Stomach smooth muscle (tissue), 2 donors: ENCODE data around the gene TULP1.

Experiments used
- H3K27ac ChIP-seq: one replicate; pipeline ENCODE4 v1.7.0; 2013; ENCODE audit warnings: mild to moderate bottlenecking, low read length, inconsistent platforms
- H3K27me3 ChIP-seq, 2 donors: one replicate each; pipeline ENCODE4 v1.7.0; 2013; ENCODE audit warnings: low read length in 2 of 2; ENCODE audit not compliant: insufficient read depth in 2 of 2, control insufficient read depth in 1 of 2
- H3K36me3 ChIP-seq, 2 donors: one replicate each; pipeline ENCODE4 v1.7.0; 2013; ENCODE audit warnings: low read length in 2 of 2; ENCODE audit not compliant: control insufficient read depth in 2 of 2, insufficient read depth in 2 of 2
- H3K4me1 ChIP-seq: one replicate; pipeline ENCODE4 v1.7.0; 2013; ENCODE audit warnings: low read length; ENCODE audit not compliant: control insufficient read depth, insufficient read depth
- H3K4me3 ChIP-seq, 2 donors: one replicate each; pipeline ENCODE4 v1.7.0; 2013; ENCODE audit warnings: low read length in 2 of 2
- H3K9ac ChIP-seq, 2 donors: one replicate each; pipeline ENCODE4 v1.7.0; 2013; ENCODE audit warnings: low read length in 2 of 2, mild to moderate bottlenecking in 1 of 2
- H3K9me3 ChIP-seq, 2 donors: one replicate each; pipeline ENCODE4 v1.7.0; 2013; ENCODE audit warnings: low read length in 2 of 2; ENCODE audit not compliant: control insufficient read depth in 2 of 2
- donor health status: healthy.
- donor health status: Pancreatic carcinoma.

The TULP1 gene

DNA sequence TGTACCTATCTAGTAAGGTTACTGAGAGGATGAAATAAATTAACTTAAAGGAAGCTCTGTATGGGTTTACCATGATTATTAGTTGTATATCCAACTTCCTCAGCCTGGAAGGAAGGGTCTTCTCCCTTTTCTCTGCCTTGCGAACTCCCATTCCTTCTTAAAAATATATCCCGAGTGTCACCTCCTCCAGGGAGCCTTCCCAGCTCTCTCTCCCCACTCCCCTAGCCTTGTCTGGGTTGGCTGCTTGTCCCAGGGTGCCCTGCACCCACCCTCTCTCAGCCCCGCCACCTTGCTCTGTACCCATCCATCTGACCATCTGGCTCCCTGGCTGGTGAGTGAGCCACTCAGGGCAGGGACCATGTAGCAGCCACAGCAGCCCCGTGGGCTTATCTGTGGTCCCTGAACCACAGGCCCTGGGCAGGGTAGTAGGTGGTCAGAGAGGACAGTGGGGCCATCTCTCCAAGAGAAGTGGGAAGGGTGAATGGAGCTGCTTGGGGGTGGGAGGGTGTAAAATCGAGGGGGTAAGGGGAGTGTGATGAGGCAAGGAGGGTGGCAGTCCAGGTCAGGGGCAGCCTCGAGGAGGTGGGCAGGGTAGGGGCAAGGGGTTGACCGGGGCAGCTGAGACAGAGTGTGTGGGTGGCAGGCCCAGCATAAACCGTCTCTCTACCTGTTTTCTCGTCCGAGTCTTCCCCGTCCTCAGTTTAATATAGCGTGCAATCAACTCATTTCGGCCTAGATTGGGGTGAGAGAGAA lies 28.6 kb downstream of the TULP1 start:
- Histone ChIP-seq H3K4me1 (peaks cover 73% of the 10 kb centered on the region), H3K27ac (peak overlapping the region; percentile 100), H3K4me3 (no peak overlapping the region), H3K27me3 (no peaks in the 10 kb centered on the region), H3K9ac (peak overlapping the region in 1 of 2 donors; percentile 4), H3K36me3 (peaks cover 33% of the 10 kb centered on the region in 2 donors), H3K9me3 (no peaks in the 10 kb centered on the region)

DNA sequence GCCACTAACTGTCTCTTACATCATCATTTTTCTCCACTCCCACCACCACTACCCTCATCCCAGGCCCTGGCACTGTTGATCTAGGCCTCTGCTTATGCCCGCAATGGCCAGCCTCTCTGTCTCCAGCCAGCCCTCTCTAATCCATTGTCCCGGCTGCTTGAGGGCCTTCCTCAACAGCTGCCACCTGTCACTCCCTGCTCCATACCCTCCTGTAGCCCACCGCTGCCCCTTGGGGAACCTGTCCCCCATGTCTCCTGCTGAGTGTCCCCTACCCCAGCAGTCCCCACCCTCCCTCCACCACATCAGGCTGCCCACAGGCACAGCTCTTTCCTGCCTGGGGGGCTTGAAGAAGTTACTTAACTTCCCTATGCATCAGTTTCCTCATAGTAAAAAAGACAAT lies 29.2 kb downstream of the TULP1 start:
- Histone ChIP-seq H3K36me3 (peaks cover 34 to 35% of the 10 kb centered on the region in 2 donors), H3K9me3 (no peaks in the 10 kb centered on the region), H3K27ac (peak overlapping the region; percentile 100), H3K9ac (no peak overlapping the region), H3K4me3 (no peak overlapping the region), H3K27me3 (no peaks in the 10 kb centered on the region), H3K4me1 (peaks cover 68% of the 10 kb centered on the region)

DNA sequence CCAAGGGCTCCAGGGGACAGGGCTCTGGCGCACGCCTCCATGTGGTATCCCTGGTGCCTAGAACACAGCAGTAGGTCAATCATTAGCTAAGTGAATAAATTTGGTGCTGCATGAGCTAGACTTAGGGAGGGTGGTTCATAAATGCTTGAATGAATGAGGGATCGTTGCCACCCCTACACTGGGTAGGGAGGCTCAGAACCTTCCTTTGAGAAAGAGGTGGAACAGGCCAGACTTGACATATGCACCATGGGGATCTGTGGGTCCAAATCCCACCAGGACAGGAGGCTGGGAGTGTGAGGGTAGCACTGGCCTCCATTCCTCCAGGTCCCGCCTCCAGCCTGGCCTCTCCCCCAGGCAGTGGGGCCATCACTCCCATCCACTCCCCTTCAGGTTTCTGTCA lies 29.6 kb downstream of the TULP1 start:
- H3K9ac ChIP-seq, result peak overlapping the region in 1 of 2 donors; percentile 51
- peaks cover 64% of the 10 kb centered on the region for H3K4me1 ChIP-seq
- H3K9me3 ChIP-seq, result no peaks in the 10 kb centered on the region
- no peak overlapping the region for H3K4me3 ChIP-seq
- H3K36me3 ChIP-seq, result peaks cover 38 to 39% of the 10 kb centered on the region in 2 donors
- peak overlapping the region; percentile 100 for H3K27ac ChIP-seq
- H3K27me3 ChIP-seq, result no peaks in the 10 kb centered on the region

DNA sequence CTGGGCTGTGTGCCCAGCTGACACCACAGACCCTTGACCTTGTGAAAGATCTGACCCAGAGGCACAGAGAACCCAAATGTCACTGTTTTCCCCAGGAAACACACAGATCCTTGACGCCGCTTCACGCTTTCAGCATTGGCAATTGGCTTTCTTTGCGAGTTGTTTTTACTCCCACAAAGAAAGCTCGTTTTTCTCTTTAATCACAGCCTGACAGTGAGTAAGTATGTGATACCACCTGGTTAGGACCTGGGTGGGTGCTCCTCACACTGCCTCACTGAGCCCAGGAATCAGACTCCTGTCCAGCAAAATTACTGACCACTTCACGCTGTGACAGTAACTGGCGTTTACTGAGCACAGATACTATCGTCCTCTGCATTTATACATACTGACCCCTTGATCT lies 31.5 kb downstream of the TULP1 start:
- Histone ChIP-seq H3K27ac (peak overlapping the region; percentile 100), H3K27me3 (no peaks in the 10 kb centered on the region), H3K9me3 (no peaks in the 10 kb centered on the region), H3K4me1 (peaks cover 46% of the 10 kb centered on the region), H3K9ac (no peak overlapping the region), H3K36me3 (peaks cover 47 to 48% of the 10 kb centered on the region in 2 donors), H3K4me3 (no peak overlapping the region)

DNA sequence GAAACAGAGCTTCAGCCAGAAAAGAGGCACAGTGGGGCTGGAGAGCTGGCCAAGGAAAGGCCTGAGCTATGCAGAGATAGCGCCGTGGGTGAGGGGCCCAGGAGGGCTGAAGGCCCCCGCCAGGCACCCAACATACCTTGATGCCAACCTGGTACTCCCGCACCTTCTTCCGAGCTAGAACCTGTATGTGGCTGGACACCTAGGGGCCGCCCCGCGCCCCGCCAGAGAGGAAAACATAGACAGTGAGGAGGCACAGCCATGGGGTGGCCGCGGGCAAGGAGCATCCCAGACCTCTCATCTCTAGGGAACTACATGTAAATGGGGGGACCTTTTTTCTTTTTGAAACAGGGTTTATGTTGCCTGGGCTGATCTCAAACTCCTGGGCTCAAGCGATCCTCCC lies 32.5 kb downstream of the TULP1 start:
- peaks cover 48 to 57% of the 10 kb centered on the region in 2 donors for H3K36me3 ChIP-seq
- H3K27ac ChIP-seq, result peak overlapping the region; percentile 100
- H3K27me3 ChIP-seq, result no peaks in the 10 kb centered on the region
- no peaks in the 10 kb centered on the region for H3K9me3 ChIP-seq
- peaks cover 35% of the 10 kb centered on the region for H3K4me1 ChIP-seq
- H3K9ac ChIP-seq, result no peak overlapping the region
- H3K4me3 ChIP-seq, result no peak overlapping the region

DNA sequence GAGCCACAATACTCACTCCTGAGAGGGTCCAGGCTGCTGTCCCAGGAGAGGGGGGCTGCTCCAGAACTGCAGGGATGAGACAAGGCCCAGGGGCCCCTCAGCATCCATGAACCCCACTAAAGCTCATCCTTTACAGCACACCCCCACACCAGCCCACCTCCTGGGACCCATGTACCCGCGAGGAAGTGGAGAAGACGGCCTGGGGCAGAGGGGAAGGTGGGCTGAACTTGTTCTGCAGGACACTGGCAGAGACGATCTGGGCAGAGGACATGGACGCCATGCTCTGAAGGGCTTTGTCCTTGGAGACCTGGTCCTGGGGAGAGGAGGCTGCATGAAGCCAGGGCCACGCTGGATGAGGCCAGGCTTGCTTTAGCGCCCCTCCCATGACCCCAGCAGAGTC lies 34.4 kb downstream of the TULP1 start:
- peaks cover 20% of the 10 kb centered on the region for H3K4me1 ChIP-seq
- no peak overlapping the region for H3K4me3 ChIP-seq
- H3K9me3 ChIP-seq, result no peaks in the 10 kb centered on the region
- H3K27ac ChIP-seq, result no peak overlapping the region
- H3K27me3 ChIP-seq, result no peaks in the 10 kb centered on the region
- H3K36me3 ChIP-seq, result peaks cover 46 to 65% of the 10 kb centered on the region in 2 donors
- H3K9ac ChIP-seq, result no peak overlapping the region

DNA sequence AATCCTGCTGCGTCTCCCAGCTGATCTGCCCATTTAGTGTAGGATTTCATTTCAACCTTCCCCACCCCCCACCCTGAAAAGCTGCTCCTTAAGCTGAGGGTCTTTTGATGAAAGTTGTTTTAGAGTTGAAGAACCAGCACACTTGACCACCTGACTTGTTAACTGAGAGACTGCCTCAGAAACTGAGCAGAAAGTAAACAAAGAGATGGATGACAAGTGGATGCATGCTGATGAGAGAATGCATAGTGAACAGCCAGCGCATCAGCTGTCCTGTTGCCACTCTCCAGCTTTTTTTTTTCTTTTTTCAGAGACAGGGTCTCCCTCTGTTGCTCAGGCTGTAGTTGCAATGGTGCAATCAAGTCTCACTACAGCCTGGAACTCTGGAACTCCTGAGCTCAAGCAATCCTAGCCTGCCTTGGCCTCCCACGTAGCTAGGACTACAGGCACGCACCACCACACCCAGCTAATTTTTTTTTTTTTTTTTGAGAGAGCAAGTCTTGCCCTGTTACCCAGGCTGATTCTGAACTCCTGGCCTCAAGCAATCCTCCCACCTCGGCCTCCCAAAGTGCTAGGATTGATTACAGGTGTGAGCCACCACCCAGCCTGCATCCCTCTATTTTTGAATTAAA lies 35.0 kb downstream of the TULP1 start:
- Histone ChIP-seq H3K36me3 (peaks cover 49 to 63% of the 10 kb centered on the region in 2 donors), H3K9me3 (no peaks in the 10 kb centered on the region)

DNA sequence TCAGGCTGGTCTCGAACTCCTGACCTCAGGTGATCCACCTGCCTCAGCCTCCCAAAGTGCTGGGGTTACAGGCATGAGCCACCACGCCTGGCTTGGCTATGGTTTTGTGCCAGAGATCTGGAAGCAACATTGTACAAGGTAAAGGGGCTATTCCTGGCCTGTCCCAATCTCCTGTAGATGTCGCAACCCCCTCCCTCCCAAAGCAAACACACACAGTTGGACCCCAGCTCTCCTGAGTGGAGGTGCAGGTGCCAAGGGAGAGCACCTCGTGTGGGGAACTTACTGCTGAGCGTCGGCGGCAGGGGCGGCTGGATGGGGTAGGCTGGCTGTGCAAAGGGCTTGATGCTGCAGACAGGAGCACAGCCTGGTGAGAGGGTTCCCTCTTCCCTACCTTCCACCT lies 35.7 kb downstream of the TULP1 start:
- peaks cover 54 to 64% of the 10 kb centered on the region in 2 donors for H3K36me3 ChIP-seq

More for the DNA sequence above, 35.0 kb downstream of the TULP1 start:
- Histone ChIP-seq H3K4me1 (peaks cover 19% of the 10 kb centered on the region), H3K27ac (no peak overlapping the region), H3K4me3 (no peak overlapping the region), H3K27me3 (no peaks in the 10 kb centered on the region), H3K9ac (no peak overlapping the region)

DNA sequence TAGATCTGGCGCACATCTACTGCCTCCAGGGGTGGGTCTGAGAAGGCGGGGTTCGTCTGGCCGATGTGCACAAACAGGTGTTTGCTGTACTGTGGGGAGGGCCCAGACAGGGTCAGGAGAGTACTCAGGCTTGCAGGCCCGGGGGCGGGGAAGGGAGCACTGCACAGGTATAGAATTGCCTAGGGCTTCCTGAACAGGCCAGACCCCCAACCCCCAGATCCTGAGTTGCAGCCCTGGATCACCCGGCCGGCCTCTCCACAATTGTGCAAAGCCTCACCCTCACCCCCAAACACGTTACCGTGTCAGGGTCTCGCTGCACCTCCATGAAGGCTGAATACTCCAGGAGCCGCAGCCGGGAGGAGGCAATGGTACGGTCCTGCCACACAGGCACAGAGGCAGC lies 36.7 kb downstream of the TULP1 start:
- no peak overlapping the region for H3K4me3 ChIP-seq
- H3K9me3 ChIP-seq, result no peaks in the 10 kb centered on the region
- H3K36me3 ChIP-seq, result peaks cover 52 to 64% of the 10 kb centered on the region in 2 donors
- H3K27me3 ChIP-seq, result no peaks in the 10 kb centered on the region
- no peak overlapping the region for H3K9ac ChIP-seq
- H3K4me1 ChIP-seq, result peaks cover 24% of the 10 kb centered on the region
- H3K27ac ChIP-seq, result peak overlapping the region; percentile 18

More for the DNA sequence above, 35.7 kb downstream of the TULP1 start:
- H3K9me3 ChIP-seq, result no peaks in the 10 kb centered on the region
- H3K4me1 ChIP-seq, result peaks cover 18% of the 10 kb centered on the region
- no peaks in the 10 kb centered on the region for H3K27me3 ChIP-seq
- H3K9ac ChIP-seq, result no peak overlapping the region
- H3K27ac ChIP-seq, result no peak overlapping the region
- H3K4me3 ChIP-seq, result no peak overlapping the region

DNA sequence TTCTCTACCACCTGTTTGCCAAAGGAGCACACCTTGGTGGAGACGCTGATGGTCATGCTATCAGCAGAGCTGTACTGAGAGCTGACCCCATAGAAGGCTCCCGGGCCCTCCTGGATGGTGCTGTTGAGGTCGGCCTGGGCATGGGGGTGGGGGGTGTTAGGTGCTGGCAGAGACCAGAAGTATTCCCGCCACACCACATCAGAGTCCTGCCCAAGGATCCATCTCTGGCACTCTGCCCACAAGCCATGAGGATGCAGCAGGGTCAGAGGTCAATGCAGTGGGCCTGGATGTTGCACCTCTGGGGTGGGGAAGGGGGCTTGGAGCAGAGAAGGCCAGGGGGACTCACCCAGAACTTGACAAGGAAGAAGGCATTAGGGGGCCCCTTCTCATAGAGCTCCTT lies 37.1 kb downstream of the TULP1 start:
- H3K27ac ChIP-seq, result peak overlapping the region; percentile 18
- H3K9ac ChIP-seq, result no peak overlapping the region
- H3K4me1 ChIP-seq, result peaks cover 23% of the 10 kb centered on the region
- H3K36me3 ChIP-seq, result peaks cover 51 to 63% of the 10 kb centered on the region in 2 donors
- H3K9me3 ChIP-seq, result no peaks in the 10 kb centered on the region
- no peak overlapping the region for H3K4me3 ChIP-seq
- no peaks in the 10 kb centered on the region for H3K27me3 ChIP-seq
